ENCODE measurements around the gene IER5L.
"Not testable (repeated sequence)": the region's sequence is repeated elsewhere in the genome, so short reads cannot be mapped to it uniquely, and the experiment has no call there.

Gene IER5L

DNA sequence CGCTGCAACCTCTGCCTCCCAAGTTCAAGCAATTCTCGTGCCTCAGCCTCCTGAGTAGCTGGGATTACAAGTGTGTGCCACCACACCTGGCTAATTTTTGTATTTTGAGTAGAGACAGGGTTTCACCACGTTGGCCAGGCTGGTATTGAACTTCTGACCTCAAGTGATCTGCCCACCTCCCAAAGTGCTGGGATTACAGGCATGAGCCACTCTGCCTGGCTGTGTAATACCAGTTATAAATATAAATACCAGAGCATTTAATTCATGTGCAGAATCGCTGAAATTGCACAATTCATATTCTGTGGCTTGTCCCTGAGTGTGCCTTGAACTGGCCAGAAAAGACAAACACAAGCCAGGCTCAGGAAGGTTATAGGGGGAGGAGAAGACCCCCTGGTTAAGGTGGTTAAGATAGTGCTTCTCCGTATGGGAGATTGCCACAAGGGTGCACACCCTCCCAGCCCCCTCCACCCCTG, 14.8 kb downstream of the IER5L start:
- not testable (repeated sequence) for DNase-seq (ENCODE audit: low read depth in 2 of 3, low spot score in 1 of 3)

DNA sequence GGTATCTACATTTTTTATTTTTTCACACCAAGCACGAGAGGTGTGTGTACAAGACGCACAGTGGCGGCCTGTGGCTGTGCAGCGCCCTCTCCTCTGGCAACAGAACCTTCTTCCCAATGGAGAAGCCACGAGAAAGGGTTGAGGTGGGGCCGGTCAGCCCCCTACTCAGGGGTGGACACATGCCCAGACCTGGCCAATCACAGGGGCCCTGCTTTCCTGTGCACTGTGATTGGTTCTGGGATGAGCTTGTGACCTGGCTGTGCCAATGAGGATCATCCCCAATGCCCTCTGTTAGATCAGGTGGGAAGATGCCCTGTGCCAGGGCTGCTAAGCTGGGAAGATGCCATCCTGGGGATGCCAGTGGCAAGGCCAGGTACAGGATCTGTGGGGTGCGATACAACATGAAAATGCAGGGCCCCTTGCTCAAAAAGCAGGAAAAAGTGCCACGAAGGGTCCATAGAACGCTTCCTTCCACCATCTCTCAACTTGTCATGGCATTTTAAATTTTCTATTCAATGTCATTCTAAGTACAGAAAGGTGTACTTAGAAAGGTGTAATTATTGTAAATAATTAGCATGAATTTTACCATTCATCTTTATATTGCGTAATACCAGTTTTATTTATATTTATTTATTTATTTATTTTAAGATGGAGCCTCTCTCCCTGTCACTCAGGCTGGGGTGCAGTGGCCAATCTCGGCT, 15.4 kb downstream of the IER5L start:
- no peak for DNase-seq (ENCODE audit: low read depth in 2 of 3, low spot score in 1 of 3)

DNA sequence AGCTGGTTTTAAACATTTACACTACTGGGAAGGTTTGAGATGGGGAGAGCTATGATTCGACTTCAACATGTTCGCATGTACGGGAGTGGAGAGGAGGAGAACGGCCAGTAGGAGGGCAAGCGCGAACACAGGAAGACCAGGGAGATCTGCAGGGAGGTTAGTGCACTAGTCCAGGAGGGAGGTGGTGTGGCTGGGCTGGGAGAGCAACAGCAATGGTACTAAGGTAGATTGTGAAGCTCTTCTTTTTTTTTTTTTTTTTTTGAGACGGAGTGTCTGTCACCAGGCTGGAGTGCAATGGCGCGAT, 16.6 kb downstream of the IER5L start:
- no peak for DNase-seq (ENCODE audit: low read depth in 2 of 3, low spot score in 1 of 3)

DNA sequence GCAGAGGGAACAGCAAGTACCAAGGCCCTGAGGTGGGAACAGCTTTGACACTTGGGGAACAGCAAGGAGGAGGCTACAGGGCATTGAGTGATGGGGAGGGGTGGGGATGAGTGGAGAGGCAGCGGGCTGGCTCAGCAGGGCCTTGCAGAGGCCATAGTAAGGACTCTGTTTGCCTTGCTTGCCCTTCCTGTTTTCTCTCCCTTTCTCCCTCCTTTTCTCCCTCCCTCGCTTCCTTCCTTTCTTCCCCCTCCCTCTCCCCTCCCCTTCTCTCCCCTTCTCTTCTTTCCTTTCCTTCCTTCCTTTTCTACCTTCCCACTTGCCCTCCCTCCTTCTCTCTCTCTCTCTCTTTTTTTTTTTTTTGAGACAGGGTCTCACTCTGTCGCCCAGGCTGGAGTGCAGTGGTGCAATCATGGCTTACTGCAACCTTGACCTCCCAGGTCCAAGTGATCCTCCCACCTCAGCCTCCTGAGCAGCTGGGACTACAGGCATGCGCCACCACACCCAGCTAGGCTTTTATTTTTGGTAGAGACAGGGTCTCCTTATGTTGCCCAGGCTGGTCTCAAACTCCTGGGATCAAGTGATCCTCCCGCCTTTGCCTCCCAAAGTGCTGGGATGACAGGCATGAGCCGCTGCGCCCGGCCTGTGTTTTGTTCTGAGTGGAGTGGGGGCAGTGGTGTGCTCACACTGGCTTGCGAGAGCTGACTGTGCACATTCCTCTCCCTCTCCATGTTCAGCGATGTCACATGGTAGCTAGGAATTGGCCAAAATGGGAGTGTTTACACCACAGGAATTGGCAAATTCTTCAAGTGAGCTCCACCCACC, 17.1 kb downstream of the IER5L start:
- DNase-seq (ENCODE audit: low read depth in 2 of 3, low spot score in 1 of 3) = no peak

DNA sequence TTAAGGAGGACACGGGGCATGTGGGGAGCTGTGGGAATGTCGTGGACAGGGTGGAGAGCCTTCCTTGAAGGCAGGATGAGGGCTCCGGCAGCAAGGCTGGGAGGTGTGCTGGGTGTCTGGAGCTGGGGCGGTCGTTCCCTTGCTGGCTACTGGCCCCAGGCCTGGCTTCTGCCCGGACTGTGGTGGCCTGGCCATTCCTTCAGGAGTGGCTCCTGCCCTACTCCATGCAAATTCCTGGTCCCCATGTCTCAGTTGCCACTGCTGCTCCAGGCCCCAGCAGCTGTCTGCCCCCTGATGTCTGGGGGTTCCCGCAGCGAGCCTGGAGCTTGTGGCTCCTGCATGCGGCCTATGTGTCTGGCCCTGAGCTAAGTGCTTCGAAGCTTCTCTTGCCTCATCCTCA, 21.9 kb downstream of the IER5L start:
- no peak for DNase-seq (ENCODE audit: low read depth in 2 of 3, low spot score in 1 of 3)

DNA sequence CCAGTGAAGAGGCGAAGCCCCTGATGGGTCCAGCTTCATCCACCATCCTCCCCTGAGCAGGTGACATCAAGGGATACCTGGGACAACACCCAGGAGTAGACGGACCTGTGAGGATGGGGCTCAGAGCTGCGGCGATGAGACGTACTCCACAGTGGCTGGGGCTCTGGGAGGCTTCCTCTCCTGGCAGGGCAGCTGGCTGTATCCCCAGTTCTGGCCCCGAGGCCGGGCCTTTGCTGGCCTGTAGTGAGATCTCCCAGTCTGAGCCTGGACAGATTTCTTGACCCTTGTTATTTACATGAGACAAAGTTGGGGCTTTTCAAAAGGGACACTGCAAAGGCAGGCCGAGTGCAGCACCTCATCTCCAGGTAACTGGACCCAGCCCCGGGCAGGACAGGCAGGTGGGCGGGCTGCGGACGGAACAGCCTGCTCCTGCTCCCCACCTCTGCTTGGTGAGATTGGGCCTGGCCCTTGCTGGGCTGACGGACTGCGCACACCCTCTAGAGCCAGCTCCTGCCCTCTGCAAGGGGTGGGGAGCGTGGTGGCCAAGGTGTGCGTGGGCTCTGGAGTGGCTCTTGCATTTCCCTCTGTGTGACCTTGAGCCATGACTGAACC, 23.1 kb downstream of the IER5L start:
- DNase-seq (ENCODE audit: low read depth in 2 of 3, low spot score in 1 of 3) = no peak

DNA sequence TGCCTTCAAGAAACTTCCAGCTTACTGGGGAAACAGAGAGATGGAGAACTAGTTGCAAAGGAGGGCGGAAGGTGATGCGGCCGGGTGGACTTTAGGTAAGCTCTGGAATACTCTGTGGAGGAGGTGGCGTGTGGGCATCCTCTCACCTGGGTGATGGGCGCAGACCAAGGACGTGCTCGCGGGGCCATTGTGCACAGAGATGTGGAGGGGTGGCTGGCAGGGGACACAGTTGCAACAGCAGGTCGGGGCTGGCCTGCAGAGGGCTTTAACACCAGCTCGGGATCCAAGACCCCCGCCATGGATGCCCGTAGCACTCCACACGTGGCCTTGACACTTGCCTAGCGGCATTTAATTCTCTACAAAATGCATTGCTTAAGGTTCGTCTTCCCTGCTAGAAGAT, 26.6 kb downstream of the IER5L start:
- DNase-seq (ENCODE audit: low read depth in 2 of 3, low spot score in 1 of 3) = no peak

DNA sequence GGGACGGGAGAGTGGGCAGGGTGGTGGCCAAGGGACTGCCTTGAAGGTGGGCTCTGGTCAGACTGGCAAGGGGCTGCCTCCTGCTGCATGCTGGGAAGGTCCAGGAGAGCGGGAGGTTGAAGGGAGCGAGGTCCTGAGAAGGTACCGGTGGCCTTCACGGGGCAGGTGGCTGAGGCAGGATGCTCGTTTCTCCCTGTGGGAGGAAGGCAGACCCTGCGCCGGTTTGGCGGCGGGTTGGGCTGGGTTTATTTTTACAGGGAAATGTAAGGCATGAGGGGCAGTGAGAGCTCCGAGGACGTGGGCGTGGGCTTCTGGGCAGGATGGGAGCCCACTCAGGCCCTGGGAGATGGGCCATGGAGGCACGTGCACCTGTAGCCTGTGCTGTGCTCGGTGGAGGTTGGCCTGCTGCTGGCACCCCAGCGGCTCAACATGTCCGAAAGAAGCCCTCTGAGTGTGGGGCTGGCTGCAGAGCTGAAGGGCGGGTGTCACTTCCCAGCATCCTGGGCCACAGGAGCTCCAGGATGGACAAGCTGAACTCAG, 27.3 kb downstream of the IER5L start:
- DNase-seq (ENCODE audit: low read depth in 2 of 3, low spot score in 1 of 3) = no peak

DNA sequence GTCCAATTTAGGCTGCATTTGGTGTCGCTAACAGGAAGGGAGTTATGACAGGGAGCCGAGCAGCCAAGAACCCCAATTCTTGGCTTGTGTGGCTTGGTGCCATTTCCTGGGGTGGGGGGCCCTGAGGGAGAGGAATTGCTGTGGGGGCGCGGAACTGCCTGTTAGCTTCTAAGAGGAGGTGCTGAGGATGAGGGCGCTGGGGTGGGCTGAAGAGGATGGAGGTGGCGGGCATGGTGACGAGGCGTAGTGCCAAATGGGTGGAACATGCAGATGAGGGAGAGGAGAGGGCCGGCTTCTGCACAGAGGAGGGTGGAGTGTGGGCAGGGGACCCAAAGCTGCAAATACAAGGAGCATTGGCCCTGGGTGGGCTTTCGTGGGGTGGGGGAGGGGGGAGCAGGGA, 27.9 kb downstream of the IER5L start:
- no peak for DNase-seq (ENCODE audit: low read depth in 2 of 3, low spot score in 1 of 3)

DNA sequence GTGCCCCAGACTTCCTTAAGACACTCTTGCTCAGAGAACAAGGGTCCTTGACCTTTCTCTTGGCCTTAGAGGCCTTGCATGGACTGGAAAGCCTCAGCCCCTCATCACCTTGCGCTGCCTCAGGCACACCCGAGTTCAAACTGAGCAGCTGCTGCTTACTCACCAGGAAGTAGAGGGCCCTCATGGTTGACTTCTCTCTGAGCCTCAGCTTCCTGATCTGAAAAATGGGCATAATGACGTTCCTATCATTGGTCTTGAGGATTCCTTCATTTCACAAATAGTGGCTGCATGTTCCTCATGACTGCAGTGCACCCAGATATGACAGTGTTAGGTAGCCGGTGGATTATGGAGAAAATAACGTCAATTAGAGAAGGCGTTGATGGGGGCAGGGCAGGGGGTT, 28.6 kb downstream of the IER5L start:
- DNase-seq (ENCODE audit: low read depth in 2 of 3, low spot score in 1 of 3) = no peak

DNA sequence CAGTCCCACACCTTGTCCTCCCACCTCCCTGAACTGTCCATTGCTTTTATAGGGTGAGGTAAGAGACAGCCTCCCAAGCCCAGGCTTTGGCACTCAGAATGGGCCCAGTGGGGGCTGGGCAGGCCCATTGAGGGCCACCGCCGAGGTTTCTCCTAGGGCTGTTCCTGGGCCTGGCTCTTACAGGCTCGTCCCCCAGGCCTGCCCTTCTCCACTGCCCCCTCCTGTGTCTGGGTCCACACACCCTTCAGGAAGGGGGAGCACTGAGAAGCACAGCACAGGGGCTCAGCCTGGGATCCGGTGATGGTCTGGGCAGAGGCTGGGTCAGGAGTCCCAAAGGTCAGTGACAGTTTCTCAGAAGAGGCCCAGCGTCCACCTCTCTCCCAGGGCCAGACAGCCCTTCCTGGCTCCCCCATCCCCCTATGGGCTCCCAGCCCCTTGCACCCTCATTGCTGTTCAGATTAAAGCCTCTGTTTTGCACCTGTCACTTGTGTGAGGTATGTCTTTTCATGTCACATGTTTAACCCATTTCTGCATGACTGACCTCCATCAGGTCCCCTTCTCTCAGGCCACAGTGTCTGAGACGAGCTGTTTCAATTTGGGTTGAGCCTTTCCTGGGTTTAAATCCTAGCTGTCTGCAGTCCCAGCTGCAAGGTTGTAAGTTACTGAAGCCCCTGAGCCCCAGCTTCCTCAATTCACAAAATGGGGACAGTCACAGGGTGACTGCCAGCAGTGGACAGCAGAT, 29.4 kb downstream of the IER5L start:
- no peak for DNase-seq (ENCODE audit: low read depth in 2 of 3, low spot score in 1 of 3)

DNA sequence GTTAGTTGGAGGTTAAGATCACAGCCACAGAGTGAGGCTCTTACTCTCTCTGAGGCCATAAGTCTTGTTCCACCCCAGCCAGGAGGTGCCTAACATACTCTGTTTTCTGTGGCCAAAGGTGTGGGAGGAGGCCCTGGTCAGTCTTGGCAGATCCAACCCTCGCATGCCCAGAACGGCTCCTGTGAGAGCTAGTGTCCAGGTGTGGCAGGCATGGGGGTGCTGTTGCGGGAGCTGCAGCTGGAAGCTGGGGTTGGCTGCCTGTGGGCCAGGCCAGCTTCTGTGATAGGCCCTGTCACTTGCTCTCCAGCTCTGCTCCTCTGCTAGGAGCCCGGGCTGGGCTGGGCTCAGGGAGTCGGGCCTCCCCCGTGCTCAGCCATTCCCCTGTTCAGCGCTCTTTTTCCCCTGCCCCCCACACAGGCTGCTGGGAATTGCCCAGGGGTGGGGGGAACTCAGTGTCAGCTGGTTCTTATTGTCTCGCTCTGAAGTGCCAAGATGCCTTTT, 31.6 kb downstream of the IER5L start:
- no peak for DNase-seq (ENCODE audit: low read depth in 2 of 3, low spot score in 1 of 3)

DNA sequence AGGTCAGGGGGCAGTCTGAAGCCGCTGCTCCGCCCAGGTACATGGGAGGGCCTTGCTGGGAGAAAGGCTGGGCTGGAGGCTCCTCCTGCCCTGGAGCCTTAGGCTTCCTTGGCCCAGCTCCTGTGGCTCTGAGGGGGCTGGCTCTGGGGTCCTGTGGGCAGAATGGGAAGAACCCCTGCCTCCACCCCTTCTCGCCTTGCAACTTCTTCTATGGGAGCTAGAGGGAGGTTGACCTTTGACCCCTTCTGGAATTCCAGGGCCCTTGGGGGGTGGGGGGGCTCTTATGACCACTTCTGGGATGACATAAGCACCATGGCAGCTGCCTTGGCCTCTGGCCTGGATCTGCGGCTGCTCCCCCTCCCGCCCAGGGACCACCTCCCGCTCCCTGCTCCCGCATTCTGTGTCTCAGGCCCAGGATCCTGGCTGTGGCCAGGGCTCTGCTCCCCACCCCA, 32.2 kb downstream of the IER5L start:
- DNase-seq (ENCODE audit: low read depth in 2 of 3, low spot score in 1 of 3) = no peak

DNA sequence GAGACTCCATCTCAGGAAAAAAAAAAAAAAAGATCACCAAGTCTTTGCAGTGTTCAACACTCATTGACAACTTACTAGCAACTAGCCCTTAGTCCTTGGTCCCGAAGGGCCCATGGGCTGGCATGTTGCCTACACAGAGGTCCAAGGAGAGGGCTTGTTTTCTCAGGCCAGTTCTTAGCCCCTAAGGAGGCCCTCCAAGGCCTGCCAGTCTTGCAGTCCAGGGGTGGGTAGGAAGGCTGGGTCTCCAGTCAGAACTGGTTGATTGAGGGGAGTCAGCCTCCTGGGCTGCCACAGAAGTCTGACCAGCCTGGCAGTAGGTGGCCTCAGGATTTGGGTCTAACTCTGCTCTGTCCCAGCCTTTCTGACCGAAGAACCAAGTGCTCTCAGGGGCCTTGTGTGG, 32.7 kb downstream of the IER5L start:
- DNase-seq (ENCODE audit: low read depth in 2 of 3, low spot score in 1 of 3) = no peak

DNA sequence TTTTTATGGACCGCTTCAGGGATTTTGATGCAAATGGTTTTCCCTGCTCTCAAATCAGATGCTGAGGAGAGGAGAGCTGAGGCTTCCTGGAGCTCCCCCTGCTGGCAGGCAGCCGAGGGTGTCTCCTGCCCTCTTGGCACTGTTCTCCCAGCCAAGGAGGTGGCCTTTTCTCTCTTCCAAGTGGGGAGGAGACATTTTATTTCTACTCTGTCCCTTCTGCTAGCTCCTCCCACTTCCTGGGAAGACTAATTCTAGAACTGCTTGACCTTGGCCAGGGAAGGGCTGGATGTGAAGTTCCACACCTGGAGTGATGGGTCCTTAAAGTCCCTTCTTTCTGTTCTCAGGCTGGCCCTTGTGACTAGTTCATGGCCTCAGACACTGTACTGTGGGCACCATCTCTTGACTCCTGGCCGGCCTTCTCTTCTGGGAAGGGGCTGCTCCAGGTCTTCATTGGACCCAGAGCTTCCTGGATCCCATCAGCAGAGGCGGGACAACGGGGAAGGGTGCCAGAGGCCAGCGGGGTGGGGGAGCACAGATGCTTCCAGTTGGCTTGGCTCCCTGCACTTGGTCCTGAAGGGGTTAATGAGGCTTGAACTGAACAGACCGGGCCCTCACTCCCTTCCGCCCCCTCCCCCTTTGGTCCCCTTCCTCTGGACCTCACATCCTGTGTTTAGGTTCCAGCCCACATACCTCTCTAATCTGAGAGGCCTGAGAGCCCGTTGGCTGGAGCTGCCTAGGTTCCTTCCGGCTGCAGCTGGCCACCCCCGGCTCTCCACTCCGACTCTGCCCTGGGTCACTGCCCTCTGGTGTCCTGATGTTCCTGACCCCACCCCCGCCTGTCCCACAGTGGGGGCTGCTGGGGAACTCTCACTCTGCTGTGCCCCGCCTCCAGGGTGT, 34.8 kb downstream of the IER5L start:
- DNase-seq (ENCODE audit: low read depth in 2 of 3, low spot score in 1 of 3) = peak; percentile 42 to 70 (median 67)

DNA sequence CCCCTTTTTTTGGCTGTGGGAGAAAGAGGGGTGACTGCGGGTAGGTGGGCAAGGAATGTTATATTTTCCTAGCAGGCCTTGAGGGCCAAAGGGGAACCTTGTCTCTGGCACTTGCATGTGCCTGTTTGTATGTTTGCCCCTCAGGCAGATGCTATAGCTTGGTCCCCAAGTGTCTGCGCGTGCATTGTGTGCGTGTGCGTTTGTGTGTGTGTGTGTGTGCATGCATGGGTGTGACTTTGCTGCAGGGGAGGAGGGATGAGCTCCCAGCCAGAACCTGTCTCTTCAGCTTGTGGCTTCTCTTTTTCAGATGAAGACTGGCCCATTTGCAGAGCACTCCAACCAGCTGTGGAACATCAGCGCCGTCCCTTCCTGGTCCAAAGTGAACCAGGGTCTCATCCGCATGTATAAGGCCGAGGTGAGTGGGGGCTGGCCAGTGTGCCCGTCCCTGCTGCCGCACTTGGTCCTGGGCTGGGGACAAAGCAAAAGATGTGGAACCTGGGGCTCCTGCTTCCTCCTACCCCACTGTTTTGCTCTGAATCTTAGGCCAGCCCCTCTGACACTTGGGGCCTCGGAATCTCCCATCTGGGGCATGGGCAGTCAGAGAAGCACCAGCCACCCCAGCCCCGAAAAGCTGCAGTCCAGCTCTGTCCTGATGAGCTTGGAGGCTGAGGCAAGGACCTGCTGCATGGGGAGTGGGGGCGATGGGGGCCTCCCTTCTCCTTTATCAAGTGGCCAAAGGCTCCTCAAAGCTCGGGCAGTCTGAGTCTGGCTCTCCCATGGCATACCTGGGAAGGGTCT, 35.7 kb downstream of the IER5L start:
- DNase-seq (ENCODE audit: low read depth in 2 of 3, low spot score in 1 of 3) = no peak

DNA sequence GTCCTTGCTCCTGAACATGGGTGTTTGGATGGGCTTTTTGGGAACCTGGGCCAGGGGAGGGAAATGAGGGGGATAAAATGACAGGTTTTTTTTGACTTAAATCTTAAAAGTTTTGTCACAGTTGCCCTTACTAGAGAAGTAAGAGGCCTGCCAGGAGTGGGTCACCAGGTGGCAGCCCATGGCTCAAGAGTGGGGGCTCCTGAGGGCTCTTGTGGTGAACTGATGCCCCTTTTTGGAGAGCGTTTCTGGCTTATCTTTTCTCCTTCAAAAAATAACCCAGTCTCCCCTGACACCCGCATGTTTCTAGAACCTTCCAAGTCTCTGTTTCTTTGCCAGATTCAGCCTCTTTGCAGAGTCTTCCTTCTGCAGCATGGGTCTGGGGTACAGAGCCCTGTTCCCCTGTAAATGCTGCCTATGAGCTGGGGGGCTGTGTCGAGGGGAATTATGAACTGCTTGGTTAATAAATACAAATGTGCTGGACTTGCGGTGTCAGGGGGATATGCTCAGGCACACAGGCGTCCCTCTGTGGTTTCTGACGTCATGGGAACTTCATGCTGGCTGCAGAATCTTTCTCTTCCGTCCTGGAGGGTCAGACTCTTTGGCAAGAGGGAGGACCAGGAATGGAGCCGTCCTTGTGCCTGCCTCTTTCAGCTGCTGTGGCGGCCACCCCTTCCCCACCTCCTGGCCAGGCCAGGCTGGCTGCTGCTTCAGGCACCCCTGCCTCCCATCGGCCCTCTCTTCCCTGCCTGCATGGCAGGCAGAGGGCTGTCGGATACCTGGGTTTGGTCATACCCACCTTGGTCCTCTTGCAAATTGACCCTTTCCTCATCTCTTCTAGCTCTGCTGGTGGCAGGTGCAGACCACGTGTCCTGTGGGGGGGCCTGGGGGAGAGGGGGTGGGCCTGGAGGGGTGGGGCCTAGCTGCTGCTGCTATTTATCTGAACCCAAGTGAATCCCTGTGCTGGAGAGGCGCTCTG, 36.7 kb downstream of the IER5L start:
- DNase-seq (ENCODE audit: low read depth in 2 of 3, low spot score in 1 of 3) = peak in 1 of 3 donors; percentile 14

All from stimulated activated CD4-positive, alpha-beta T cell treated with anti-CD3 and anti-CD28 coated beads, Interleukin-12 subunit alpha, Interleukin-12 subunit beta, amount 100 ng/mL, for 48 hours (primary cell).